HG02763 (cell line): Measurements from ENCODE around the gene TMEM169.
"Not testable (repeated sequence)": the region's sequence is repeated elsewhere in the genome, so short reads cannot be mapped to it uniquely, and the experiment has no call there.

Experiments
- ATAC-seq: cut with Tn5 transposase; IDR thresholded peaks from one replicate; pipeline ENCODE4 v1.9.1; 2021; ENCODE audit warnings: mild to moderate bottlenecking, moderate library complexity; ENCODE audit not compliant: unreplicated experiment

TMEM169 gene

DNA sequence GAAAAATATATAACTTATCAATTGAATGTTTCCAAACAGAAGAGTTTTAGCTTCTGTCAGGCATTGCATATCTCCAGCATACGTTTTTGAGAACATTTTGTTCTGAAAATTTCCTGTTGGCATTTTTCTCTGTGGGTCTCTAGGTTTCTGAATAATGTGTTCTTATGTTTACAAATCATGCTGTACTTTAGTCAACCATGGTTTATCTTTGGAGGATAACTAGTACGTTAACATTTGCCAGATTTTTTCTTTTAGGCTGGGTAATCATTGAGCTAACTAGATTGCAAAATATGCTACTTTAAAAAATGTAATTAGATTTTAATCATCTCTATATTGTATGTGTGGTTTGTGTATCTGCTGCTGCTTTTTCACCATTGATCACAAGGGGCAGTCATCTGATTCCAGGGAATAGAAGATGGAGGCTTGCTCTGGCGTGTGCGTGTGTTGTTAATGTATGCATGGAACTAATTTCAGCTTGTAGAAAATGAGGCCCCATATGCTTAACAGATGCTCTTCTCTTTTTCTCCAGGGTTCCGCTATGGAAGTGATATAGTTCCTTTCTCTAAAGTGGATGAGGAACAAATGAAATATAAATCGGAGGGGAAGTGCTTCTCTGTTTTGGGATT lies 48.7 kb downstream of the TMEM169 start:
- ATAC-seq = no peak

DNA sequence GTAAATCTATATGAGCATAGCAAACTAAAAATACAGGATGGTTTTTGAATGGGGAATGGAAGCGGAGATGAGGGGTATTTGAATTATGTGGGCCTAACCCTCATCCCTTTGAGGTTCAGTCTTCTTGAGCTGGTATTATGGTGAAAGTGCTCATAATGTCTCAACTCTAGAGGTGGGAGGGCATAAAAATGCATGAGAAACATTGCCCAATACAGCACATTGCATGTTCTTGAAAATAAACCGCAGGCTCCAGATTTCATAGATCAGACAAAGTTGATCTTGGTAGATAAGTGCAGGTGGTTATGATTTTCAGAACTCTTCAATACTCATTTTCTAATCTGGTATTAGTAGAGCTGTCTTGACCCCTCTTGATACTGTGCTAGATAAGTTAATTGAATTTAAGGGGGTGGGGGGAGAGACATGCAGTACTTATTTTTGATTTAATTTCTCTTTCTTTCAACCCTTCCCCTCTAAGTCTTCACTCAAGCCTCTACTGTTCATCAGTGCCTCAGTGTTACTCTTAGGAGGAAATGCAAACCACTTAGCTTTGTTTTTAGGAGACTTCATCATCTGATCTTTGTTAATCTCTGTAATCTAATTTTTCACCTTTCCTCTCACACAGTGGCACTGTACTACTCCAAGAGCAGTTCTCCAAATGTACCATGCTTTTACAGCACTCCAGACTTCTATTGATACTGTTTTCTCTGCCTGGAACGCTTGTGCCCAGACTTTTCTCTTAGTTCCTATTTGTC lies 49.6 kb downstream of the TMEM169 start:
- no peak for ATAC-seq

DNA sequence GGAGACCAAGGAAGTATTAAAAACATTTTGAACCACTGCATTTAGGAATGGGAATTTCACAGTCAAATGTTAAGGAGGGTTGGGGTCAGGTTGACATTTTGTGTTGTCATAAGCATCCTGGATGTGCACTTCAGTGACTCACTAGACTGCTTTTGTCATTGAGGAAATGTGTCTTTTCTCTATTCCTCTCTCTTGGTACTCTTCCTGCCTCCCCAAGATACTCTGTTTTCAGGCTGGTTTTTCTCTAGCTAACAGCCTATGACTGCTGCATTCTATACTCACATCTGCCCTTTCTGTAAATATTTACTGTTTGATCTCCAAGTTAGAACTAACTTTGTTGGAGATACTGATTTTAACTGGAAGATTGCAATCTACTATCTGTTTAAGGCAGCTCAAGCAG lies 50.9 kb downstream of the TMEM169 start:
- ATAC-seq = no peak

DNA sequence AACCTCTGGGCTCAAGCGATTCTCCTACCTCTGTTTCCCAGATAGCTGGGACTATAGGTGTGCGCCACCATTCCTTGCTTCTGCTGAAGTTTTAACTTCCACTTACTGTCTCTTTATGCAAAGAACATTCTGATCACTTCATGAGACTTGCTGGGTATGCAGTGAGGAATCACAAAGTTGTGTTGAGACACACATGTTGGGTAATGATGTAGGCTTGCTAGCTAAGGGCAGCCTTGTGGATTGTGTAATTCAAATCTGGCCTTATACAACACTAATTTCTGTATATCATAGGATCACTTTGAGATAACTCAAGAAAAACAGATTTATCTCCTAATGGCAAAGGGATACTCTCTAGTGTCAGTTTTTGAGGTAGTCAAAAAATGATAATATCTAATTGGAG lies 51.7 kb downstream of the TMEM169 start:
- ATAC-seq = no peak

DNA sequence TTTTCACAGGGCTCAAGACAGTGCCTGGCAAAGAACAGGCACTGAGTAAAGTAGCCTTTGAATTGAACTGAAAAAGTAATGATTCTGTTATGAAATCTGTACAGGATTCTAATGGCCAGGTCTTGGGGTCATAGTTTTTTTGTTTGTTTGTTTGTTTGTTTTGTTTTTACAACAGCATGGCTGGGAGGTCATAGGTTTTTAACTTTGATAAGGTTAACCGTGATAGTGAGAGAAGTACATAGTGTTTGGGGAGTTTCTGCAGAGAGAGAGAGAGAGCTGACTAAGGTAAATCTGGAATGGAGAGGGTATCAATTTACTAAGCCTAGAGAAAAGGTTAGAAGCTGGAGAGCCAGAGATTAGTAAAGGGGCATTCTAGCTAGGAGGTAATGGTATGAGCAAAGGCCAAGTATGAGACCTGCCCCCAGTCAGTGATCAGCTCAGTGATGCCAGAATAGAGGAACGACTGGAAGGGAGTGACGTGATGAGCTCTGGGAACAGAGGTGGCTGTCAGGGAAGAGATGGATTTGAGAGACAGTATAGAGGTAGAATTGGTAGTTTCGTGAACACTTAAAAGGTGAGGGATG lies 53.3 kb downstream of the TMEM169 start:
- ATAC-seq = no peak

DNA sequence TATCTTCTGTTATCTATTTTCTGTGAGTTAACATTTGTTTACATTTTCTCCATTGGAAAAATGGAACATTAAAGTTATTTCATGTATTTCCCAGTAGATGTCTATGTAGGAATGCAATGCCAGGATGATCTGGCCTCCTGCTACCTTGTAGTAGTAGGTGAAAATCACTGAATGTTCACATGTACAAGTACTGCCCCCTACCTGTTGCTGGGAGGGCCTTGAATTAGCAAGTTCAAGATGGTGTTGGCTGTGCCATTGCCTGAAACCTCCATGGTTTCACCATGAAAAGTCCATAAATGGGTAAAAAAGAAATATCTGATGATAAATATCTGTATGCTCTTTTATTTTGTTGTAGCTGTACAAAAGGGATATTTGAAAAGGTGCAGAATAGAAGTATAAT lies 58.2 kb downstream of the TMEM169 start:
- no peak for ATAC-seq

DNA sequence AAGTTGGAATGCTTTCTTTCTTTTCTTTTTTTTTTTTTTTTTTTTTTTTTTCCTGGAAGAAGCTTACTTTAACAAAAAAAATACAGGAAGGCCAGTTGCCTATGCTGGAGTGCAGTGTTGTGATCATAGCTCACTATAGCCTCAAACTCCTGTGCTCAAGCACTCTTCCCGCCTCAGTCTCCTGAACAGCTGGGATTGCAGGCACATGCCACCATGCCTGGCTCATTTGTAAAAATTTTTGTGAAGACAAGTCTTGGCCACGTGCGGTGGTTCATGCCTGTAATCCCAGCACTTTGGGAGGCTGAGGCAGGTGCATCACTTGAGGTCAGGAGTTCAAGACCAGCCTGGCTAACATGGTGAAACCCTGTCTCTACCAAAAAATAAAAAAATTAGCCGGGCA lies 59.8 kb downstream of the TMEM169 start:
- ATAC-seq = not testable (repeated sequence)

DNA sequence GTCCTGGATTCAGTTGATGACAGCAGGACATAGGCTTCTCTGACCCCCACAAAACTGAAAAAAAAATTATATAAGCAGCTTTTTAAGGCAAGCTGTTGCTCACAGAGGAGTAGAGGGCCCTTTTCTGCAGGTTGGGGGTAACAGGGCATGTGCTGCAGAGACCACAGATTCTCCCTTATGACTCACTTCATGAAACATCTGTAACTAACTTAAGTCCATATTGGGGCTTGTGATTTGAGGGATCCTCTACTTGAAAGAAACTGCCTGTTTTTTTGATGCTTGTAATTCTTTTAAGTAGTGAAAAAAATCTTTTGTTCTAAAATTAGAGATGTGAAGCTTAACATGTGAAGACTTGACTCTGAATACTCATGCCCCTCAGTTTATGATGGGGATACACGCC lies 60.8 kb downstream of the TMEM169 start:
- peak; percentile 96 for ATAC-seq

DNA sequence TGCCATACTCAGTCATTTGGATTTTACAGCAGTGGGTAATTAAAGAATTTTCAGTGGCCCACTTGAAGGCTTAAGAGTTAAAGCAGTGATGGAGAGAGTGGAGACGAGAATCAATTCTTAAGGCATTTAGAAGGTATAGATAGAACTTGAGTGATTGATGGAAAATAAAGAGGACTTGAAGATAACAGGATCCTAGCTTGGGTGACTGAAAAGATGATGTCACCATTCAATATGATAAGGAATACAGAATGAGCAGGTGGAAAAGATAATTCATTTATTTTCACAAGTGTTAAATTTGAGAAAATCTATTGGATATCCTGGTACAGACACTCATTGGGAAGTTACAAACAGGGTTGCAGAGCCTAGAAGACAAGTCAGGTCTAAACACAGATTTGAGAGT lies 62.7 kb downstream of the TMEM169 start:
- ATAC-seq = no peak

DNA sequence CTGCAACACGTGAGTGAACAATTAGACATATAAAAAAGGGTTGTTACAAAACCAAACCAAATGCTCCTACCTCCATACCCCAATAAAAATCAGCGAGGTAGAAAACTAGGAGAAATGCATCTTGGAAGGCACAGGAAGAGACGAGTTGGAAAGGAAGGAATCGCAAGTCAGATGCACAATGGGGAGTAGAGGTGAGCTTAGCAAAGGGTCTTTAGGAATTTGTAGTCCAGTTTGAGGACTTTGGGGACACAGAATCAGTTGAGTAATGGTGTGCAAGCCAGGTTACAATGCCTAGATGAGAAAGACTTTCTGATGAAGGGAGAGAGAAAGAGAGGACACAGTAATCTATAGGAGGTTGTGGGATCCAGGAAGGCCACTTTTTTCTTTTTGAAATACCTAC lies 63.1 kb downstream of the TMEM169 start:
- ATAC-seq = no peak

DNA sequence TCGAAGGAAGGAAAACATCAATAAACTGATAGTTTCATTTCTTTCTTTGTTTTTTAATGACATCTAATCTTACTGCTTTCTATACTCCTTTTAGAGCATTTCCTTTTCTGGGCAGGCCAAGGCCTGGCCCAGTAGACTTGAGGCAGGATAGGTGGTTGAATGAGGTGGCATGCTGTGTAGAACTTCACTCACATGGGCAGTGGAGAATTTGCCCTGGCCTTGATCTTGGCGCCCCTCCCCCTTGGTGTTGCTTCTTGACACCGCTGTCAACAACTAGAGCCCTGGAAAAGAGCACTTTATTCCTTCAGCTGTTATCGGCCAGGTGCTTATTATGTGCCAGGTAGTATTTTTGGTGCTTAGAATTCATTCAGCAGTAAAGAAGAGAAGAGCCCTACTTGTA lies 64.9 kb downstream of the TMEM169 start:
- ATAC-seq = no peak

DNA sequence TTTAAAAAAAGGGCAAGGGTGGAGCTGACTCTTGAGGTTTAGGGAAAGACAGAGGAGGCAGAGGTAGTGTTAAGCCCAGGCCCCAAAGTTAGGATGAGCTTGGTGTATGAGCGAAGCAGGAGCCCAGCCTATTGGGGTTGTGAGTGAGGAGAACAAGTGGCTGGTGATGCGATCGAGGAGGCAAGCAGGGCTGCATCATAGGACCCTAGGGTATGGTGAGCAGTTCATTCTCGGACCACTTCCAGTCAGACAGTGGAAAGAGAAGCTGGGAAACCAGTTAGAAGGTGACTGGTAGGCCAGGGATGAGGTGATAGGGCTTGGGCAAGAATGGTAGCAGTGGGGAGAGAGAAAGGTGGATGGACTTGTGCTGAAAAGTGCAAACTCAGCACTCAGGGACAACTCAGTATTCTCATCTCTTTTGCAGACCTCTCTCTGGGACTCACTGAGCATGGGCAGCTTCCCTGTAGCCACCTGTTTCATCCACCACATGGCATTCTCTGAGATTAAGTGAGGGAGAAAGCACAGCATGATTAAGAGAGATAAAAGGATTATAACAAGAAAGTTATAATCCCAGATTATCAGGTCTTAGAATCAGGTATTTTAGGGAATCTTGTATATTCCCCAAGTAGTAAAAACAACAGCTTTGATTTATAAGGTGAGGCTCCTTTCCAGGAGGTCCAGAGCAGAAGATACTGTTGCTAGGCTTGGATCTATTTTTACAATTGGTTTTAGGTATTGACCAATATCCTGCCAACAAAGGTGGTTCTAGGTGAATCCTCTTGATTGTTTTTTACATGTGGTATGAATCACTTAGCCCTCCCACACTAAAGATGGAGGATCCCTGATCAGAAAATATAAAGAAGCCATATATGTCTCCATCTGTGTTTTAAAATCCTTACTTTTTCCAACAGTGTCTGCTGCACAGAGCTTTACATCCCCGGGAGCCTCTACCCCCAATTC lies 65.7 kb downstream of the TMEM169 start:
- ATAC-seq = no peak

DNA sequence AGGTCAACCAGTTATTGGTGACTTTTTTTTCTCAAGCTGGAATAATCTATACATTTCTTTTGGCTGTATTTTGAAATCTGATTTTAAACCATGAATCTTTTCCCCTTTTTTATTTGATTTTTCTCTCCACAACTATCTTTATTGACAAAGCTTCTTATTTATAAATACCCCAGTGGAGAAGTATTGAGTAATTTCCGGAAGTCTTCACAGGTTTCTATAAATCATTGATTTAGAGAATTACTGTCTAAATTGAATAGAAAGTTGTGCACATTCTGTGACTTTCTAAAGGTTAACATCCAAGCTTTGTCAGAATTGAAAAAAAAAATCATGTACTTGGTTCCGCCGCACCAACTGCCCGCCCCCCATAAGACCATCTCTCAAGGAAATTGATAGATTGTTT lies 67.3 kb downstream of the TMEM169 start:
- no peak for ATAC-seq

DNA sequence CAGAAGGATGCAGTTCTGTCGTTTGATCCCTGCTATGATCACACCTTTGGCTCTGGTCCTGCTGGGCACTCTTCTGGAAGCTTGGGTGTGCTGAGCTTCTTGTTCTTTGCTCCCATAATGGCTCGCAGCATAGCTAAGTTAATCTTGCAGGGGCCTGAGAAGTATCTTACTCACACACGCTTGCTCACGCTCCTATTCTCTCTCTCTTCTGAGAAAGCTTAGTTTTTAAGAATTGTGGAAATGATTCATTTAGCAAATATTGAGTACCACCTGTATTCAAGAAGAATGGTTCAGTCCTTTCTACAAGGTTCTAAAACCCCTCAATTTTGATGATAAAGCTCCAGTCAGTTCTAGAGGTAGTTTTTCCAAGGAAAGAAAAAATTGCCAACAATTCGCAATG lies 68.0 kb downstream of the TMEM169 start:
- ATAC-seq = no peak

DNA sequence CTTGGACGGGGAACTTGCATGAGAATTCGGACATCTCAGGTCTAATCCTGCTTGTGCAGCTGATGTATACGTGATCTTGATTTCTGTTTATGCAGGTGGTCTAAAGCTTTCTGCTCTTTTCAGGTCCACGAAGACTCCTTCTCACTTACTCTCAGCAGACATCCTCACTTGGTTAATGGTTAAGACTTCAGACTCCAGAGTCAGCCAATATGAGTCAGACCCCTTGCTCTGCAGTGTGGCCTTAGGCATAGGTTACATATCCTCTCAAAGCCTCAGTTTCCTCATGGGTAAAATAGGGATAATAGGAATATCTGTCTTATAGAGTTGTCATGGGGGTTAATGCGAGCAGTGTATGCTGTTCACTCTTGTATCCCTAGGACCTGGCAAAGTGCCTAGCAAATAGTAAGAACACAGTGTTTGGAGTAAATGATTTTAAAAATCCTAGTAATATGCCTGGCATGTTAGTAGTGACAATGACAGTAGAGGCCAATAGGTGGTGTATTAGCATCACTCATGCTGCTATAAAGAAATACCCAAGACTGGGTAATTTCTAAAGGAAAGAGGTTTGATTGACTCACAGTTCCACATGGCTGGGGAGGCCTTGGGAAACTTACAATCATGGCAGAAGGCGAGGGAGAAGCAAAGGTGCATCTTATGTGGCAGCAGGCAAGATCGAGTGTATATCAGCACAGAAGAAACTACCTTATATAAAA lies 69.8 kb downstream of the TMEM169 start:
- ATAC-seq = no peak
